Measurements from ENCODE around the gene SSRP1. TPM values are rescaled to one million over a fixed set of nuclear protein-coding genes. Genes with fewer than 3 reads are reported as not detected.

Gene SSRP1
- 49.0 and 92.8 TPM in 2 replicates for total RNA-seq

GRCh38 chr11:57335343-57336110 lies at the start of gene SSRP1:
Gene SSRP1, minus strand, starts transcription at chr11:57335892. Its CDS starts 771 bp downstream, at chr11:57335121.

GRCh38 chr11:57380975-57381374 lies 45.3 kb upstream of the SSRP1 start, which contains the start of gene PRG3:
Gene PRG3, minus strand, starts transcription at chr11:57381150. Its CDS starts 442 bp downstream, at chr11:57380708.

GRCh38 chr11:57338142-57338541 lies 2.5 kb upstream of the SSRP1 start, which contains the start of gene P2RX3:
Gene P2RX3, plus strand, starts transcription at chr11:57338352. Its CDS starts 199 bp downstream, at chr11:57338551.

GRCh38 chr11:57324886-57325734 lies 10.6 kb downstream of the SSRP1 start, which contains the start of gene TNKS1BP1:
Gene TNKS1BP1, minus strand, starts transcription at chr11:57324952. Its CDS starts 3,067 bp downstream, at chr11:57321885.

Other genes with a start within 250 kb of the SSRP1 start
- not detected in 2 replicates for gene LRRC55, start 153.9 kb downstream of the SSRP1 start, total RNA-seq
- gene APLNR, start 98.6 kb downstream of the SSRP1 start, total RNA-seq = 0.17 TPM in 1 of 2 replicates, not detected in the other
- 114 and 171 TPM in 2 replicates for gene TNKS1BP1, start 10.9 kb downstream of the SSRP1 start, total RNA-seq
- not detected in 2 replicates for gene P2RX3, start 2.5 kb upstream of the SSRP1 start, total RNA-seq
- gene PRG3, start 45.3 kb upstream of the SSRP1 start, total RNA-seq = not detected in 2 replicates
- gene PRG2, start 54.8 kb upstream of the SSRP1 start, total RNA-seq = not detected in 2 replicates
- gene SLC43A3, start 91.2 kb upstream of the SSRP1 start, total RNA-seq = 48.4 and 77.2 TPM in 2 replicates
- 0.33 TPM in 1 of 2 replicates, not detected in the other for gene RTN4RL2, start 124.6 kb upstream of the SSRP1 start, total RNA-seq
- gene SLC43A1, start 179.8 kb upstream of the SSRP1 start, total RNA-seq = 15.3 and 23.5 TPM in 2 replicates
- 14.9 and 35.5 TPM in 2 replicates for gene TIMM10, start 194.9 kb upstream of the SSRP1 start, total RNA-seq
- gene SMTNL1, start 201.7 kb upstream of the SSRP1 start, total RNA-seq = not detected in 2 replicates
- gene UBE2L6, start 231.8 kb upstream of the SSRP1 start, total RNA-seq = 43.3 and 106 TPM in 2 replicates

All from smooth muscle cell of trachea (primary cell).